Hematopoietic multipotent progenitor cell treated with erythropoietin and hydrocortisone succinate and interleukin-3 and kit ligand, for 6 days (in vitro differentiated cells): ENCODE measurements around the gene MYZAP.
"Not testable (repeated sequence)": the region's sequence is repeated elsewhere in the genome, so short reads cannot be mapped to it uniquely, and the experiment has no call there.

ENCODE experiments used
- DNase-seq: peaks from one replicate; pipeline ENCODE4 v3.0.0-alpha.2; 2015

Gene MYZAP

GRCh38 chr15:57595011-57595866 lies 3.5 kb downstream of the MYZAP start:
- peak; percentile 17 for DNase-seq

GRCh38 chr15:57596301-57596855 lies 4.7 kb downstream of the MYZAP start:
- DNase-seq: no peak

GRCh38 chr15:57596978-57597377 lies 5.3 kb downstream of the MYZAP start:
- no peak for DNase-seq

- no peak for DNase-seq
These were observed 5.7 kb downstream of the MYZAP start for GRCh38 chr15:57597431-57597830.

- DNase-seq: no peak
These were observed 6.6 kb downstream of the MYZAP start for GRCh38 chr15:57598346-57598745.

- DNase-seq: no peak
These were observed 7.6 kb downstream of the MYZAP start for GRCh38 chr15:57599296-57599810.

GRCh38 chr15:57600197-57600596 lies 8.5 kb downstream of the MYZAP start:
- no peak for DNase-seq

- no peak for DNase-seq
These were observed 12.8 kb downstream of the MYZAP start for GRCh38 chr15:57604507-57604906.

- DNase-seq: no peak
These were observed 13.8 kb downstream of the MYZAP start for GRCh38 chr15:57605491-57605890.

- no peak for DNase-seq
These were observed 14.3 kb downstream of the MYZAP start for GRCh38 chr15:57606048-57606447.

GRCh38 chr15:57606816-57607215 lies 15.1 kb downstream of the MYZAP start:
- no peak for DNase-seq

- no peak for DNase-seq
These were observed 15.9 kb downstream of the MYZAP start for GRCh38 chr15:57607570-57608000.

- DNase-seq: no peak
These were observed 18.3 kb downstream of the MYZAP start for GRCh38 chr15:57609805-57610529.

GRCh38 chr15:57611123-57611522 lies 19.4 kb downstream of the MYZAP start:
- DNase-seq: no peak

- no peak for DNase-seq
These were observed 20.2 kb downstream of the MYZAP start for GRCh38 chr15:57611938-57612337.

GRCh38 chr15:57614241-57614640 lies 22.5 kb downstream of the MYZAP start:
- peak; percentile 10 for DNase-seq

GRCh38 chr15:57615951-57616496 lies 24.3 kb downstream of the MYZAP start:
- DNase-seq: not testable (repeated sequence)

- DNase-seq: no peak
These were observed 26.6 kb downstream of the MYZAP start for GRCh38 chr15:57618325-57618724.

- DNase-seq: peak; percentile 5
These were observed 28.0 kb downstream of the MYZAP start for GRCh38 chr15:57619746-57620145.

GRCh38 chr15:57624730-57625129 lies 33.0 kb downstream of the MYZAP start:
- no peak for DNase-seq

- DNase-seq: no peak
These were observed 34.2 kb downstream of the MYZAP start for GRCh38 chr15:57625703-57626448.

- no peak for DNase-seq
These were observed 35.2 kb downstream of the MYZAP start for GRCh38 chr15:57626713-57627440.
